ENCODE results near the gene NRBF2.

DNA sequence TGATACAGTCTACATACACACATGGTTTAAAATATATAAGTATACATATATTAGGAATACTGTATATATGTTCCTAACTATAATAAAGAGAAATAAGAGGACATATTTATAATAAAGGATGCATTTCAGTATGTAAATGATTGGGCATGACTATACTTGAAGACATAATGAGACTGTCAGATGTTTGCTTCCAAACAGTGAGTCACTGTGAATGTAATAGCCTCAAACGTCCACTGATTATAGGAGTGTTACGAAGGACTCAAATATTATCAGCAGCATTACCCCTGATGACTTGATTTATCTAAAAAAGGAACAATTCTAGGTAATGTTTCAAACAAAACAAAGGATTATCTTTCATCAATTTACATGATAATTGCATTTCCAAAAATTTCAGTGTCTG is 39.9 kb upstream of the NRBF2 start:
- TF ChIP-seq, protein P1, sequence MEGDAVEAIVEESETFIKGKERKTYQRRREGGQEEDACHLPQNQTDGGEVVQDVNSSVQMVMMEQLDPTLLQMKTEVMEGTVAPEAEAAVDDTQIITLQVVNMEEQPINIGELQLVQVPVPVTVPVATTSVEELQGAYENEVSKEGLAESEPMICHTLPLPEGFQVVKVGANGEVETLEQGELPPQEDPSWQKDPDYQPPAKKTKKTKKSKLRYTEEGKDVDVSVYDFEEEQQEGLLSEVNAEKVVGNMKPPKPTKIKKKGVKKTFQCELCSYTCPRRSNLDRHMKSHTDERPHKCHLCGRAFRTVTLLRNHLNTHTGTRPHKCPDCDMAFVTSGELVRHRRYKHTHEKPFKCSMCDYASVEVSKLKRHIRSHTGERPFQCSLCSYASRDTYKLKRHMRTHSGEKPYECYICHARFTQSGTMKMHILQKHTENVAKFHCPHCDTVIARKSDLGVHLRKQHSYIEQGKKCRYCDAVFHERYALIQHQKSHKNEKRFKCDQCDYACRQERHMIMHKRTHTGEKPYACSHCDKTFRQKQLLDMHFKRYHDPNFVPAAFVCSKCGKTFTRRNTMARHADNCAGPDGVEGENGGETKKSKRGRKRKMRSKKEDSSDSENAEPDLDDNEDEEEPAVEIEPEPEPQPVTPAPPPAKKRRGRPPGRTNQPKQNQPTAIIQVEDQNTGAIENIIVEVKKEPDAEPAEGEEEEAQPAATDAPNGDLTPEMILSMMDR (IDR thresholded peaks at IDR 0.05; ENCODE audit: low read length) = no peak
- no peak for TF ChIP-seq EZH2 (optimal IDR thresholded peaks at IDR 0.05; ENCODE audit: low read depth, low read length)

Data from MM.1S (cell line).